Measurements from ENCODE around the gene RPS21.

- TF ChIP-seq POLR2A (IDR thresholded peaks at IDR 0.05; ENCODE audit: insufficient read depth in 1 of 2, low read depth in 2 of 2, low read length in 2 of 2) (peak in 1 of 2 experiments; percentile 34; a peak in 2 of 4 replicates), EP300 (IDR thresholded peaks at IDR 0.05; ENCODE audit: low read depth in 2 of 2, low read length in 2 of 2) (no peak), EP300 (CRISPR knock-in tag; IDR thresholded peaks at IDR 0.05; ENCODE audit: borderline replicate concordance) (no peak), JUN (CRISPR knock-in tag; IDR thresholded peaks at IDR 0.05) (no peak), RELA (CRISPR knock-in tag; IDR thresholded peaks at IDR 0.05) (no peak)
These were observed 2.7 kb downstream of the RPS21 start for GRCh38 chr20:62389601-62390087.

All from HepG2 (cell line).